ENCODE measurements around the gene YBX3. TPM values are rescaled to one million over a fixed set of nuclear protein-coding genes. Genes with fewer than 3 reads are reported as not detected.

Gene YBX3
- polyA plus RNA-seq, 1 of the 3 experiments (the other 2 are of a cell fraction) = 22.4 TPM

DNA sequence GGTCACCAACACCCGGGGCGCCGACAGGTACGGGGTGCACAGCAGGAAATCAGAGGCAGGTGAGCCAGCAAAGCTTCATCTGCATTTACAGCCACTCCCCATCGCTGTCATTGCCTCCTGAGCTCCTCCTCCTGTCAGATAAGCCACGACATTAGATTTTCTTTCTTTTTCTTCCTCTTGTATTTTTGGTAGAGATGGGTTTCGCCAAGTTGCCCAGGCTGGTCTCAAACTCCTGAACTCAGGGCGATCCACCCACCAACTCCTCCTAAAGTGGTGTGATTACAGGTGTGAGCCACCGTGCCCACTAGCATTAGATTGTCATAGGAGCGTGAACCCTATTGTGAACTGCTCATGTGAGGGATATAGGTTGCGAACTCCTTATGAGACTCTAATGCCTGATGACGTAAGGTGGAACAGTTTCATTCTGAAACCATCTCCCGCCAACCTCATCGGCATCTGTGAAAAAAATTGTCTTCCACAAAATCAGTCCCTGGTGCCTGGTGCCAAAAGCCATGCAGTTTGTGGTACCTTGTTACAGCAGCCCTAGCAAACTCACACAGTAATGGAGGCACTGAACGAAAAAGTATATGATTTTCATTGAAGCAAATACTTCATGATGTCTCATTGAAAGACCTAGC lies 50.8 kb downstream of the YBX3 start:
- CTCF ChIA-PET = no interaction called here
- no peak overlapping the region for H2AFZ ChIP-seq (ENCODE audit: low read depth)

DNA sequence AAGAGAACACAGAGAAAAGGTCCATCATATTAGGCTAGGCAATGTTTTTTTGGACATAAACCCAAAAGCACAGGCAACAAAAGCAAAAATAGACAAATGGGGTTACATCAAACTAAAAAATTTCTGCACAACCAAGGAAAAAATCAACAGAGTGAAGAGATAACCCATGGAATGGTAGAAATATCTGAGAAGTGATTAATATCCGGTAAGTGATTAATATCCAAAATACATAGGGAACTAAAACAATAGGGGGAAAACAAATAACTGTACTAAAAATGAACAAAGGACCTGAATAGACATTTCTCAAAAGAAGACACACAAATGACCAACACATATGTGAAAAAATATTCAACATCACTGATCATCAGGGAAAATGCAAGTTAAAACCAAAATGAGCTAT lies 53.6 kb downstream of the YBX3 start:
- Histone ChIP-seq H3K4me2 (no peak overlapping the region), H3K4me3 (ENCODE audit: low read depth in 2 of 2, low read length in 1 of 2) (no peak overlapping the region), H3K9ac (no peak overlapping the region), H3K27ac (ENCODE audit: low read depth in 2 of 2, low read length in 1 of 2) (no peak overlapping the region), H4K20me1 (ENCODE audit: insufficient read depth) (no peaks in the 10 kb centered on the region), H3K4me1 (ENCODE audit: control insufficient read depth in 1 of 2, insufficient read depth in 2 of 2, low read depth in 1 of 2, low read length in 1 of 2) (no peaks in the 10 kb centered on the region), H3K9me2 (no peaks in the 10 kb centered on the region), H3K36me3 (replicated peaks in 1 of 2; ENCODE audit: control insufficient read depth in 1 of 2, insufficient read depth in 2 of 2, low read length in 1 of 2) (no peaks in the 10 kb centered on the region), H2AFZ (ENCODE audit: low read depth) (no peak overlapping the region), H3F3A (replicated peaks; ENCODE audit: insufficient read depth) (no peaks in the 10 kb centered on the region), H3K9me3 (no peaks in the 10 kb centered on the region), H3K79me2 (ENCODE audit: insufficient read depth) (no peaks in the 10 kb centered on the region), H3K27me3 (ENCODE audit: insufficient read depth) (peaks cover 37% of the 10 kb centered on the region; the same call in 1 of the 2 replicates)
- WGBS (ENCODE audit: low lambda C conversion rate) = 50% methylated on average over 1 of the region's 1 CpG
- CTCF ChIA-PET = no interaction called here
- POLR2A ChIA-PET = no interaction called here
- DNase-seq = no peak
- TF ChIP-seq MXI1 (IDR thresholded peaks at IDR 0.05; ENCODE audit: low read depth, low read length) (no peak), REST (IDR thresholded peaks at IDR 0.05; ENCODE audit: low read depth, low read length) (no peak), NFIC (IDR thresholded peaks at IDR 0.05; ENCODE audit: borderline replicate concordance) (no peak), JUND (IDR thresholded peaks at IDR 0.05) (no peak), GATA2 (CRISPR knock-in tag; IDR thresholded peaks at IDR 0.05) (no peak), SIN3A (IDR thresholded peaks at IDR 0.05; ENCODE audit: borderline replicate concordance, low read depth, low read length) (no peak), RXRA (IDR thresholded peaks at IDR 0.05; ENCODE audit: borderline replicate concordance, low read depth) (no peak), ELF1 (IDR thresholded peaks at IDR 0.05) (no peak), NRF1 (IDR thresholded peaks at IDR 0.05; ENCODE audit: low read depth, low read length) (no peak)
- TF ChIP-seq, protein P1, sequence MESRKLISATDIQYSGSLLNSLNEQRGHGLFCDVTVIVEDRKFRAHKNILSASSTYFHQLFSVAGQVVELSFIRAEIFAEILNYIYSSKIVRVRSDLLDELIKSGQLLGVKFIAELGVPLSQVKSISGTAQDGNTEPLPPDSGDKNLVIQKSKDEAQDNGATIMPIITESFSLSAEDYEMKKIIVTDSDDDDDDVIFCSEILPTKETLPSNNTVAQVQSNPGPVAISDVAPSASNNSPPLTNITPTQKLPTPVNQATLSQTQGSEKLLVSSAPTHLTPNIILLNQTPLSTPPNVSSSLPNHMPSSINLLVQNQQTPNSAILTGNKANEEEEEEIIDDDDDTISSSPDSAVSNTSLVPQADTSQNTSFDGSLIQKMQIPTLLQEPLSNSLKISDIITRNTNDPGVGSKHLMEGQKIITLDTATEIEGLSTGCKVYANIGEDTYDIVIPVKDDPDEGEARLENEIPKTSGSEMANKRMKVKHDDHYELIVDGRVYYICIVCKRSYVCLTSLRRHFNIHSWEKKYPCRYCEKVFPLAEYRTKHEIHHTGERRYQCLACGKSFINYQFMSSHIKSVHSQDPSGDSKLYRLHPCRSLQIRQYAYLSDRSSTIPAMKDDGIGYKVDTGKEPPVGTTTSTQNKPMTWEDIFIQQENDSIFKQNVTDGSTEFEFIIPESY (IDR thresholded peaks at IDR 0.05; ENCODE audit: borderline replicate concordance, low read depth) = no peak

More for the DNA sequence above, 50.8 kb downstream of the YBX3 start:
- Histone ChIP-seq H3K27me3 (ENCODE audit: insufficient read depth) (peaks cover 35% of the 10 kb centered on the region; the same call in 1 of the 2 replicates), H3K79me2 (ENCODE audit: insufficient read depth) (no peaks in the 10 kb centered on the region), H3K4me2 (peak overlapping the region; percentile 44; the same call in 1 of the 2 replicates), H3K4me3 (ENCODE audit: low read depth in 2 of 2, low read length in 1 of 2) (no peak overlapping the region), H3K9me3 (no peaks in the 10 kb centered on the region), H3F3A (replicated peaks; ENCODE audit: insufficient read depth) (no peaks in the 10 kb centered on the region), H3K9ac (no peak overlapping the region), H3K36me3 (replicated peaks in 1 of 2; ENCODE audit: control insufficient read depth in 1 of 2, insufficient read depth in 2 of 2, low read length in 1 of 2) (no peaks in the 10 kb centered on the region), H3K9me2 (no peaks in the 10 kb centered on the region), H3K27ac (ENCODE audit: low read depth in 2 of 2, low read length in 1 of 2) (no peak overlapping the region), H3K4me1 (ENCODE audit: control insufficient read depth in 1 of 2, insufficient read depth in 2 of 2, low read depth in 1 of 2, low read length in 1 of 2) (no peaks in the 10 kb centered on the region), H4K20me1 (ENCODE audit: insufficient read depth) (no peaks in the 10 kb centered on the region)
- POLR2A ChIA-PET = no interaction called here
- no peak for DNase-seq
- 29% methylated on average over 15 of the region's 15 CpGs for WGBS (ENCODE audit: low lambda C conversion rate)
- TF ChIP-seq MXI1 (IDR thresholded peaks at IDR 0.05; ENCODE audit: low read depth, low read length) (no peak), EP300 (IDR thresholded peaks at IDR 0.05; ENCODE audit: borderline replicate concordance in 1 of 2, low read depth in 1 of 2, low read length in 1 of 2) (no peak), RXRA (IDR thresholded peaks at IDR 0.05; ENCODE audit: borderline replicate concordance, low read depth) (no peak), FOXJ3 (CRISPR knock-in tag; IDR thresholded peaks at IDR 0.05) (no peak), MEF2A (IDR thresholded peaks at IDR 0.05; ENCODE audit: borderline replicate concordance, low read depth) (no peak), EZH2phosphoT487 (IDR thresholded peaks at IDR 0.05; ENCODE audit: borderline replicate concordance, low read depth) (no peak), POLR2AphosphoS5 (IDR thresholded peaks at IDR 0.05; ENCODE audit: low read depth, low read length) (no peak), JUND (IDR thresholded peaks at IDR 0.05) (no peak), FOXM1 (IDR thresholded peaks at IDR 0.05; ENCODE audit: low read depth) (no peak), GABPA (IDR thresholded peaks at IDR 0.05; ENCODE audit: low read depth) (no peak), SMC3 (IDR thresholded peaks at IDR 0.05; ENCODE audit: low read depth, low read length) (no peak), YY1 (IDR thresholded peaks at IDR 0.05; ENCODE audit: low read depth) (no peak), MAX (IDR thresholded peaks at IDR 0.05; ENCODE audit: low read depth) (no peak), PBX3 (IDR thresholded peaks at IDR 0.05) (no peak), TCF12 (IDR thresholded peaks at IDR 0.05) (no peak)
- TF ChIP-seq, protein P2, sequence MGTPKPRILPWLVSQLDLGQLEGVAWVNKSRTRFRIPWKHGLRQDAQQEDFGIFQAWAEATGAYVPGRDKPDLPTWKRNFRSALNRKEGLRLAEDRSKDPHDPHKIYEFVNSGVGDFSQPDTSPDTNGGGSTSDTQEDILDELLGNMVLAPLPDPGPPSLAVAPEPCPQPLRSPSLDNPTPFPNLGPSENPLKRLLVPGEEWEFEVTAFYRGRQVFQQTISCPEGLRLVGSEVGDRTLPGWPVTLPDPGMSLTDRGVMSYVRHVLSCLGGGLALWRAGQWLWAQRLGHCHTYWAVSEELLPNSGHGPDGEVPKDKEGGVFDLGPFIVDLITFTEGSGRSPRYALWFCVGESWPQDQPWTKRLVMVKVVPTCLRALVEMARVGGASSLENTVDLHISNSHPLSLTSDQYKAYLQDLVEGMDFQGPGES (IDR thresholded peaks at IDR 0.05; ENCODE audit: low read depth, low read length) = no peak
